ENCODE data around the gene KRTAP5-4. TPM values are rescaled to one million over a fixed set of nuclear protein-coding genes. Genes with fewer than 3 reads are reported as not detected.
"Not testable (repeated sequence)": the region's sequence is repeated elsewhere in the genome, so short reads cannot be mapped to it uniquely, and the experiment has no call there.

Gene KRTAP5-4
- total RNA-seq, 1 donor from 2014 or later: not detected

- peaks cover 18% of the 10 kb centered on the region for H3K27me3 Mint-ChIP-seq (ENCODE audit: low read depth)
- H3K36me3 Mint-ChIP-seq (ENCODE audit: low read depth): no peaks in the 10 kb centered on the region
- no peak overlapping the region for H3K4me3 Mint-ChIP-seq
- no peak for TF ChIP-seq CTCF (conservative IDR thresholded peaks at IDR 0.05)
- no peak for DNase-seq (ENCODE audit: low read depth, low spot score)
- H3K4me1 Mint-ChIP-seq: peaks cover 9% of the 10 kb centered on the region
- no peaks in the 10 kb centered on the region for H3K9me3 Mint-ChIP-seq
- H3K27ac Mint-ChIP-seq (ENCODE audit: unreplicated experiment): peak overlapping the region; percentile 67
Observed at GRCh38 chr11:1667906-1668305, 46.0 kb upstream of the KRTAP5-4 start.

DNA sequence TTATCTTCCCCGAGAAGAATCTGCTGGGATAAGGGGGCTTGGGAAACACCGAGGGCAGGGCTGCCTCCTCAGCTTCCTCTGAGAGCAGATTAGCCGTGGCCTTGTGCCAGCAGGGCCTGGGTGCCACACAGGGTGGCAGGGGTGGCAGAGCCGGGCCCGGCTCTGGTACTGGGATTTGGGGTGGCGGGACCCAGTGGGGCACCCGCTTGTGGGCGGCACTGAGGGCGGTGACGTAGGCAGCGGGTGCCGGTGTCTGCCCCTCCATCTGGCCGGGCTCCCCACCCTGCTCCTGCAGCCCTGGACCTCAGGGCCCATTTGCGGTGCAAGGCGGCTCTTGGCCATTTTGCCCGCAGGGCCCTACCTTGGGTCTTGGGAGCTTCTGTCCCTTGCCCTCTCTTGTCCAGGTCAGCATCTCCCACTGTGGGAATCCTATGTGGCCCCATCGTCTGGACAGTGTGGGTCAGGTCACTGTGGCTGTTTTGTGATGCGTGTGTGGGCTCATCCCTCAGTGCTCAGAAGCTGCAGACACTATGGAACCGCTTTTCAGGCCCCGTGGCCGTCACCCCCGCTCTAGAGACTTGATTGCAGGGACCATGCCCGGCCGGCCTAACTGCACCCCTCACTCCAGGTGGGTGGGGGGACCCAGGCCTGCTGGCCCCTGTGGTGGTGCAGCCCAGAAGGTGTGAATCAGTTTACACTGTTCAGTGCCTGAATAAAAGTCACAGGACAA lies 45.3 kb upstream of the KRTAP5-4 start:
- Mint-ChIP-seq H3K27me3 (ENCODE audit: low read depth) (peaks cover 12% of the 10 kb centered on the region), H3K4me3 (no peak overlapping the region), H3K27ac (ENCODE audit: unreplicated experiment) (no peak overlapping the region), H3K9me3 (no peaks in the 10 kb centered on the region), H3K36me3 (ENCODE audit: low read depth) (no peaks in the 10 kb centered on the region), H3K4me1 (peaks cover 9% of the 10 kb centered on the region)
- no peak for DNase-seq (ENCODE audit: low read depth, low spot score)
- TF ChIP-seq CTCF (conservative IDR thresholded peaks at IDR 0.05): no peak

DNA sequence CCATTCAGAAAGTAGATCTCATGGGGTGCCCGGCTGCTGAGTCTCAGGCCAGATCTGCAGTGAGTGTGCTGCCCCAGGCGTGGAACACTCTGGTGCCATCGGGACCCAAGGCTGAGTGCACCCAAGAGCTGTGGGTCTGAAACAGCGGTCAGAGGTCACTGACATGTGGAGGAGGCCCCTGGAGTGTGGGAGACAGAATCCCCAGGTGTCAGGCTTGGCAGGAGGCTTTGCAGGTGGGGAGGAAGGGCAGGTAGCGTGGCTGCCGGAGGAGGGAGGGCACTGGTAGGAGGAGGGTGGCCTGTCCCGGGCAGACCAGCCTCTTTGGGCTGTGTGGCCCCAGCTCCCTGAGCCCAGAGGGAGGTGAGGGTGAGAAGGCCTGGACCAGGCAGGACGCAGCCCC lies 43.4 kb upstream of the KRTAP5-4 start:
- Mint-ChIP-seq H3K4me1 (peaks cover 9% of the 10 kb centered on the region), H3K36me3 (ENCODE audit: low read depth) (no peaks in the 10 kb centered on the region), H3K27me3 (ENCODE audit: low read depth) (peaks cover 7% of the 10 kb centered on the region), H3K9me3 (no peaks in the 10 kb centered on the region), H3K27ac (ENCODE audit: unreplicated experiment) (peak overlapping the region; percentile 50), H3K4me3 (no peak overlapping the region)
- TF ChIP-seq CTCF (conservative IDR thresholded peaks at IDR 0.05): no peak
- DNase-seq (ENCODE audit: low read depth, low spot score): no peak

- not testable (repeated sequence) for H3K36me3 Mint-ChIP-seq (ENCODE audit: low read depth); H3K9me3 Mint-ChIP-seq; H3K4me1 Mint-ChIP-seq; H3K27me3 Mint-ChIP-seq (ENCODE audit: low read depth); H3K4me3 Mint-ChIP-seq; DNase-seq (ENCODE audit: low read depth, low spot score); H3K27ac Mint-ChIP-seq (ENCODE audit: unreplicated experiment)
Observed at GRCh38 chr11:1662699-1663283, 40.9 kb upstream of the KRTAP5-4 start.

GRCh38 chr11:1661454-1662269 lies 39.7 kb upstream of the KRTAP5-4 start:
- not testable (repeated sequence) for H3K4me3 Mint-ChIP-seq; H3K4me1 Mint-ChIP-seq; DNase-seq (ENCODE audit: low read depth, low spot score); H3K36me3 Mint-ChIP-seq (ENCODE audit: low read depth); H3K27me3 Mint-ChIP-seq (ENCODE audit: low read depth); H3K27ac Mint-ChIP-seq (ENCODE audit: unreplicated experiment); H3K9me3 Mint-ChIP-seq

GRCh38 chr11:1660111-1660867 lies 38.4 kb upstream of the KRTAP5-4 start:
- H3K27me3 Mint-ChIP-seq (ENCODE audit: low read depth): peaks cover 6% of the 10 kb centered on the region
- no peak for DNase-seq (ENCODE audit: low read depth, low spot score)
- H3K4me3 Mint-ChIP-seq: no peak overlapping the region

More at GRCh38 chr11:1660111-1660867, 38.4 kb upstream of the KRTAP5-4 start:
- H3K9me3 Mint-ChIP-seq: no peaks in the 10 kb centered on the region
- no peak overlapping the region for H3K27ac Mint-ChIP-seq (ENCODE audit: unreplicated experiment)
- no peaks in the 10 kb centered on the region for H3K36me3 Mint-ChIP-seq (ENCODE audit: low read depth)
- no peaks in the 10 kb centered on the region for H3K4me1 Mint-ChIP-seq
- no peak for TF ChIP-seq CTCF (conservative IDR thresholded peaks at IDR 0.05)

All from neural crest cell (in vitro differentiated cells).